CD4-positive, alpha-beta T cell treated with Interleukin-6 for 4 hours (primary cell): ENCODE measurements around the gene FKTN.
"Not testable (repeated sequence)": the region's sequence is repeated elsewhere in the genome, so short reads cannot be mapped to it uniquely, and the experiment has no call there.

Source experiments
- DNase-seq: peaks from one replicate; pipeline ENCODE4 v3.0.0-alpha.2; 2020; ENCODE audit warnings: mixed read lengths

FKTN gene

DNA sequence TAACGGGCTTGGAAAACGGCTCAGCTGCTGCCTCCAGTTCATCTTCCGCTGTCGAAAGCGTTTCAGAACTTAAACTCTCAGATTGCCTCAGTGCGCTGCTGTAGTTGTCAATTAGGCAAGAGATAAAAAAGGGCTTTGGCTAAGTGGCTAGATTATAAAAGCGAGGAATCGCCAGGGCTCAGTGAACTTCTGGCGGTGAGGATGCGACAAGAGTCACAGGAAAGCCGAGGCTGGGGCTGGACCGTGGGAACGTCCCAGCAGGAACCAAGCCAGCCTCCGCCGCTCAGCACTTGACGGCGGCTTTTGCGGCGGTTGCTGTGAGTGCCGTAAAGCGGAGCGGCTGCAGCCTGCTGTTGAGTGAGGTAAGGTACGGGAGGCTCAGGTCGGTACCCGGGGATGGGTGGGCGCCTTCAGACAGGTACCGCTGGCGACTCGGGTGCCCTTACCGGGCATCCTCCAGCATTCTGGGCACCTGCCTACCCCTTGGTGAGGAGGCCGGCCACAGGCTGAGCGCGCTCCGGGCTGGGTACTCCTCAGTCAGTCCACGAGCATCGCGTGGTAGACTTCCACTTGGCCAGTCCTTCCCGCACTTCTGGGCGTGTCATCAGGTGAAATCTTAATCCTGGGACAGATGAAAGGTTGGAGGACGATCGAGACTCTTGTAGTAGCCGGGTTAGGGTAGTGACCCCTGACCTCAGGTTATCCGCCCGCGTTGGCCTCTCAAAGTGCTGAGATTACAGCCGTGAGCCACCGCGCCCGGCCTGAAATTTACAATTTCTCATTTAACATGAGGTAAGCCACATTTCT is at the start of gene FKTN:
Gene FKTN, plus strand, starts transcription at position 328 of the 807 bp plus-strand sequence. CDS start 16,902 bp downstream, outside the sequence.
- peak; percentile 77 for DNase-seq

DNA sequence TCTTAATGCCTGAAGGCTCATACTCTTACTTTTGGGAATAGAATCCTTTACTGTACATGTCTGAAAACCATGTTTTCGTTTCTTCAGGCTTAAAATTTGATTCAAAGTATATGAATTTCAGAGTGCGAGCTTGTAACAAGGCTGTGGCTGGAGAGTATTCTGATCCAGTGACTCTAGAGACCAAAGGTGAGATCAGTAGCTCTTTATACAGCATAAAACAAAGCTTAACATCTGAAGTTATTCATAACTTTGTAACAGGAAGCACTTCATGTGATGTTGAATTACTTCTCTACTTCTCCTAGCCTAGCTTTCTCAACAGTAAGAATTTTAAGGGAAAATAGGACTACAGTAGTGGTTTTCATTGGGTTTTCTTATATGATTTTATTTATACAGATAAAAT is 49.4 kb upstream of the FKTN start:
- DNase-seq, result no peak

DNA sequence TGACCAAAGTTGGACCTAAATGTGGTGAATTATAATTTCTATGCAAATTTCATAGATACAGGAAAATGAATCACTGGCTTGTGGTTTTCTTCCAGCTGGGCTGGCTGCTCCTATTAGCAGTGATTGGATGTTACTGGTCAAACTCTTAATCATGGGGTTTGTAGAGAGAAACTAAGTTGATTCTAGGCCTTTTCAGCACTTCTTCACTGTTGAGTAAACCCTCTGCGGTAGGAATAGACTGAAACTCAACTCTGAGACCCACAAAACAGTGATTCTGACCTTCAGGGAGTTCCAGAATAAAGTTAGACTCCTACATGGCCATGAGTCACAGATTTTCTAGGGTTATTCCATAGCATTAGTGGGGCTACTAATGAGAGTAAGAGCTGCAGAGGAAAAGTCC is 47.9 kb upstream of the FKTN start:
- no peak for DNase-seq

DNA sequence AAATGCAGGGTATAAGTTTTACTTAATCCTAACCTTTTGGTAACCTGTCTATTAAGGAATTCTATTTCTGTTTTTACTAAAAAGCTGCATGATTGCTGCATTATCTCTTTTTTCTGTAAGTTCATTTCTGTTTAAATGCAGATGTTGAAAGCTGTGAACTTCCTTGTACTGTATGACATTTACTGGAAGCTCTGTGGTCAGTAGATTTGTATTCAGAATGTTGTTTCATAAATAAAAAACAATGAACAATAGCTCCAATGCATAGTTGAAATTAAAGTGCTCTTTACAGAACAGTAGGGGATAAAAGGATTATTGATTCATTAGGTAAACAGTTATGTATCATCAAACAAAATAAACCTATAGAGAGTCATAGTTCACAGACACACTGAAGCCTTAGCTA is 46.5 kb upstream of the FKTN start:
- no peak for DNase-seq

DNA sequence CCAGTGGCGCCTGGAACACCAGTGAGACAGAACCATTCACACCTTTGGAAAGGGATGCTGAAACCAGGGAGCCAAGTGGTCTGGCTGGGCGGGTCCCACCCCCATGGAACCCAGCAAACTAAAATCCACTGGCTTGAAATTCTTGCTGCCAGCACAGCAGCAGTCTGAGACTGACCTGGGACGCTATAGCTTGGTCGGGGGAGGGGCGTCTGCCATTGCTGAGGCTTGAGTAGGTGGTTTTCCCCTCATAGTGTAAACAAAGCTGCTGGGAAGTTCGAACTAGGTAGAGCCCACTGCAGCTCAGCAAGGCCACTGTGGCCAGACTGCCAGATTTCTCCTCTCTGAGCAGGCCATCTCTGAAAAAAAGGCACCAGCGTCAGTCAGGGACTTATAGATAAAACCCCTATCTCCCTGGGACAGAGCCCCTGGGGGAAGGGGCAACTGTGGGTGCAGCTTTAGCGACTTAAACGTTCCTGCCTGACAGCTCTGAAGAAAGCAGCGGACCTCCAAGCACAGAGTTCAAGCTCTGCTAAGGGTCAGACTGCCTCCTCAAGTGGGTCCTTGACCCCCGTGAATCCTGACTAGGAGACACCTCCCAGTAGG is 42.0 kb upstream of the FKTN start:
- DNase-seq, result no peak

DNA sequence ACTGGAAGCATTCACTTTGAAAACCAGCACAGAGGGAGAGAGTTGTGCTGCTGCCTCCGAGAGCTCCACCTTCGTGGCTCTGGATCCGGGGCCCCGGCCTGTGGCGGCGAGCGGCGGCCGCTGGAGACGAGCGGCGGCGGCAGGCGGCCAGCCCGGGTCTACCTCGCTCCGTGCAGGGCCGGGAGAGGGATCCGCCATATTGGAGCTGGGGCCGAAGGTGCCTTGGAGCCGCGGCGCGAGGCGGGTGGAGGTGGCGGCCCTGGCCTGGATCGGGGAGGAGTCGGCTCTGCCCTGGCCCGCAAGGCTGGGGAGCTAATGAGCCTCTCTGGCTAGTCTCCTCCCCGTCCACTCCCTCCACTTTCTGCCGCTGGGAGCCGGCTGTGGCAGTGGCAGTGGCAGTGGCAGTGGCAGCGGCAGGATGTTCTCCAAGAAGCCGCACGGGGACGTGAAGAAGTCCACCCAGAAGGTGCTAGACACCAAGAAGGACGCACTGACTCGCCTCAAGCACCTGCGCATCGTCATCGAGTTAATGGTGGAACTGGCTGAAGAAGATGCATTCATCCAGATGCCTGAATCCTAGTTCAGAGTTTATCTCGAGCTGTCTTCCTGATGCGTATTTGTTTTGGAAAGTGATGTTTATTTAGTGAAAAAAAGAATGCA is 38.1 kb upstream of the FKTN start:
- peak; percentile 13 for DNase-seq

DNA sequence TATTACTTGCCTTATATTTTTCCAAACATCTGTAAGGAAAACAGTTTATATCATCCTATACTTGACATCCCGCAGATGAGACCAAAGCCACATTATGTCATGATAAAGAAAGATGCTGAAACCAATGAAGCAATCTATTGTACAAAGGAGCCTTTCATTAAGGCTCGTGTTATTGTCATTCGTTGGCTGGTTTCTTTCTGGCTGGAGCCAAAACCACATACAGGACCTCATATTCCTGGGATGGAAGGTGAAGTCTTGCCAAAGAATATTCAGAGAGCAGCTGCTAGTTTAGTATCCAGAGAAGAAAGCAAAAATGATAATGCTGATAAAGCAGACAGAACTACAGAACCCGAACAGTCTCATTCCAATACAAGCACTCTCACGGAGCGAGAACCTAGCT is 36.9 kb upstream of the FKTN start:
- not testable (repeated sequence) for DNase-seq

DNA sequence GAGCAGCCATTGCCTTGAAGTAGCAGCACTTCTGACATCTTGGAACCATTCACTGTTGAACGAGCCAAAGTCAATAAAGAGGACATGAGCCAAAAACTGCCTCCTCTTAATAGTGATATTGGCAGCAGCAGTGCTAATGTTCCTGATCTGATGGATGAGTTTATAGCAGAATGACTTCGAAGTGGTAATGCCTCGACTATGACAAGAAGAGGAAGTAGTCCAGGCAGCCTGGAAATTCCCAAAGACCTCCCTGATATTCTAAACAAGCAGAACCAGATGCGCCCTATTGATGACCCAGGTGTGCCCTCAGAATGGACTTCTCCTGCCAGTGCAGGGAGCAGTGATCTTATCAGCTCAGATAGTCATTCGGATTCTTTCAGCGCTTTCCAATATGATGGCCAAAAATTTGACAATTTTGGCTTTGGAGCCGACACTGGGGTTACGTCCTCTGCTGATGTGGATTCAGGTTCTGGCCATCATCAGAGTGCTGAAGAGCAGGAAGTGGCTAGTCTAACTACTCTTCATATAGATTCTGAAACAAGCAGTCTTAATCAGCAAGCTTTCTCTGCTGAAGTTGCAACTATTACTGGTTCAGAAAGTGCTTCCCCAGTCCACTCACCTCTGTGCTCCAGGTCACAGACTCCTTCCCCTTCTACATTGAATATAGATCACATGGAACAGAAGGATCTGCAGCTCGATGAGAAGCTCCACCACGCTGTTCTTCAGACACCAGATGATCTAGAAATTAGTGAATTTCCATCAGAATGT is 35.1 kb upstream of the FKTN start:
- DNase-seq, result not testable (repeated sequence)

DNA sequence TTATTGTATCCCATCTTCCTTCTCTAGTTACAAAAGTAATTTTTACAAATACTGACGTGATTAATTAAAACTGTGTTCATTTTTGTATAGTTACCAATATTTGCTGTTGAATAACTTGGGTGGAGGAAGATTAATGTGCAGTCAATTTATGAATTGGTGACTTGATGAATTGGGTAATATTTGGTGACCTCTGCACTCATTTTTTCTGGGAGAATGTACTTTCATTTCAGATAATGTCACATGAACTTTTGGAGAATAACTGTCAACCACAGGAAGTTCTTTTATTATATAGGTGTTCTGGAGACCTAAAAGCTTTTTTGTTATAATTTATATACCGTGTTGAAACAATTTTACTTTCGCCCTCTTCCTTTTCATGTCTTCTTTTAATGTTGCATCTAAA is 26.4 kb upstream of the FKTN start:
- DNase-seq, result no peak

DNA sequence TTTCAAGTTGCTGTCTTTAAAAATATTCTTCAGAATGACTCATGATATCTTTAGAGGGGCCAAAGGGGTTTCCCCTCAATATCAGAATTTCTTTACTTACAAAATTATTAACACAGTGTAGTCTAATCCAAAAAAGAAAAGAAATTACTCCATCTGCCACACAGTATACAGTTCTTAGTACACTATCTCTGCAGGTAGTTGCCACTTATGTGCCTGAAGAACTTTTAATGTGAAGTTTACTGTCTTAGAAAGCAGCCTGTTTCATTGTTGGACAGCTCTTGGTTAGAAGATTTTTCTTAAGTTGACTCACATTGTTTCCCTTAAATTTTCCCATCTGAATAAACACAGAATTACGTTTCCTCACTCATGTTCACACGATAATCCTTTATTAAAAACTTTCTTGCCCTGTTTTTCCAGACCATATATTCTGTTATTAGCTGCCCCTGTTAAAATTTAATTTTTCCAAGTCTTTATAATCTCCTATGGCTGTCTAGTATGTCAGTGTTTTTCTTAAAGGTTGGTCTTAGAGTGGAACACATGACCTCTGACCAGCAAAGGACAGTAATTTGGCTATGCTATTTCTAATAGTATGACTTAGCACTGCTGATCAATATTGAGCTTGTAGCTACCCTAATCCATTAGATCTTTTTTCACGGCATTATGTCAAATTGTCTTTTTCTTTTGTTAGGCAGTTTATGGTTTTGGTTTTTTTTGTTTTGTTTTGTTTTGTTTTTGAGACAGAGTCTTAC is 21.8 kb upstream of the FKTN start:
- no peak for DNase-seq

DNA sequence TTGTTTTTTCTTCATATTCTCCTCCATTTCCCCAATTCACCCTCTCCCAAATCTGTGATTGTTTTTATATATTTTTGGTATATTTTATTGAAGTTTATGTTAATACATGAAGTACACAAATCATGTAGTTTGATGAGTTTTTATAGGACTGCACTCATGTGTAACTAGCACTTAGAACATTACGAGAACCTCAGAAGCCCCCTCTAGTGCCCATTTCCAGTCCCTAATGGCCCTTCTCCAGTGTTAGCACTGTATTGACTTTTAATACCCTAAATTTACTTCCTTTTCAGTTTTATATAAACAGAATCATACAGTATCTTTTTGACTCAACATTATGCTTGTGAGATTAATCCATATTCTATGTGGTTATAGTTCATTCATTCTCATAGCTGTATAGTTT is 18.5 kb upstream of the FKTN start:
- DNase-seq, result no peak

DNA sequence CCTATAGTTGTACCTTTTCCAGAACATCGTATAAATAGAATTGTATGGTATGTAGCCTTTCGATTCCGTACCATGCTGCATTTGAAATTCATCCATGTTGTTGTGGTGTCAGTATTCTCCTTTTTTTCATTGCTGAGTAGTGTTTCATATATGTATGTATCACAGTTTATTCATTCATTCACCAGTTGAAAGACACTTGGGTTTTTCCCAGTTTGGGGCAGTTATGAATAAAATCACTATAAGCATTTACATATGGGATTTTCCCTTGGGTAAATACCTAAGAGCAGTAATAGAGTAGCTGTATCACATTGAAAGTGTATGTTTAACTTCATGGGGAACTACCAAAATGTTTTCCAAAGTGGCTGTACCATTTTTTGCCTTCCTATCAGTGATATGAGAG is 16.1 kb upstream of the FKTN start:
- DNase-seq, result no peak

DNA sequence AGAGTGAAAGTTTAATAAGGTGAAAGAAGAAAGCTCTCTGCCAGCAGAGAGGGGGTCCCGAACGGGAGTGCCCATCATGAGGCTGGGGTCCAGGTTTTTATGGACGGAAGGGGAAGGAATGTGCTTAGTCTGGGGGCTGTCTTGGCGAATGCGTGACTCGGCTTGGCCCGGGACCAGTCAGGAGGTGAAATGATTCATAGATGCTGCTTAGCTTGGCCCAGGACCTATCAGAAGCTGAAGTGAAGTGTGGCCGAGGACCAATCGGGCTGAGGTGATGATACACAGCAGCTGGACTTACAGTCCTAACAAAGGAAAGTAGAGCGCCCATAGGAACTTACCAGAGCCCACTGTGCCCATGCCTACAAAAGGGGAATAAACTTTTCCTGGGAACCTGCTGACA is 3.9 kb upstream of the FKTN start:
- no peak for DNase-seq

DNA sequence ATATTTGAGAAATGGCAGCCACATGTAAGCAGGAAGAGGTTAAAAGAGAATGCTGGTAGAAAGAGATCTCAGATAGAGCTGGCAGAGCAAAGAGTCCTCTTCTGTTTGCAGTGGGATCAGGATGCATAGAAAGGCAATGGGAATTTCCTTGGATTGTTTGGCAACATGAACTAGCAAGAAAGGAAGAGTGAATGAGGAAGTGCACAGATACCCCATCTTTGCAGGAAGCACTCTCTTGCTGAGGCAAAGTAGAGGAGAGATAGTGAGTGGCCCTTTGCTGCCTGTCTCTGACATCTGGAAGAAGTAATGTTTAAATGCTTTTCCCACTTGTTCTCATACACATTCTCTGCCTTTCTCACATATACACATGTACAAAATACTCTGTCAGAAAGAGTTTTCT is 14.5 kb downstream of the FKTN start:
- DNase-seq, result no peak

DNA sequence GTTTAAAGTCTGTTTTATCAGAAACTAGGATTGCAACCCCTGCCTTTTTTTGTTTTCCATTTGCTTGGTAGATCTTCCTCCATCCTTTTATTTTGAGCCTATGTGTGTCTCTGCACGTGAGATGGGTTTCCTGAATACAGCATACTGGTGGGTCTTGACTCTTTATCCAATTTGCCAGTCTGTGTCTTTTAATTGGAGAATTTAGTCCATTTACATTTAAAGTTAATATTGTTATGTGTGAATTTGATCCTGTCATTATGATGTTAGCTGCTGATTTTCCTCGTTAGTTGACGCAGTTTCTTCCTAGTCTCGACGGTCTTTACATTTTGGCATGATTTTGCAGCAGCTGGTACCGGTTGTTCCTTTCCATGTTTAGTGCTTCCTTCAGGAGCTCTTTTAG is 22.0 kb downstream of the FKTN start:
- DNase-seq, result not testable (repeated sequence)

DNA sequence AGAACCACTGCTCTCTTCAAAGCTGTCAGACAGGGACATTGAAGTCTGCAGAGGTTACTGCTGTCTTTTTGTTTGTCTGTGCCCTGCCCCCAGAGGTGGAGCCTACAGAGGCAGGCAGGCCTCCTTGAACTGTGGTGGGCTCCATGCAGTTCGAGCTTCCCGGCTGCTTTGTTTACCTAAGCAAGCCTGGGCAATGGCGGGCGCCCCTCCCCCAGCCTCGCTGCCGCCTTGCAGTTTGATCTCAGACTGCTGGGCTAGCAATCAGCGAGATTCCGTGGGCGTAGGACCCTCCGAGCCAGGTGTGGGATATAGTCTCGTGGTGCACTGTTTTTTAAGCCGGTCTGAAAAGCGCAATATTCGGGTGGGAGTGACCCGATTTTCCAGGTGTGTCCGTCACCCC is 23.6 kb downstream of the FKTN start:
- not testable (repeated sequence) for DNase-seq

DNA sequence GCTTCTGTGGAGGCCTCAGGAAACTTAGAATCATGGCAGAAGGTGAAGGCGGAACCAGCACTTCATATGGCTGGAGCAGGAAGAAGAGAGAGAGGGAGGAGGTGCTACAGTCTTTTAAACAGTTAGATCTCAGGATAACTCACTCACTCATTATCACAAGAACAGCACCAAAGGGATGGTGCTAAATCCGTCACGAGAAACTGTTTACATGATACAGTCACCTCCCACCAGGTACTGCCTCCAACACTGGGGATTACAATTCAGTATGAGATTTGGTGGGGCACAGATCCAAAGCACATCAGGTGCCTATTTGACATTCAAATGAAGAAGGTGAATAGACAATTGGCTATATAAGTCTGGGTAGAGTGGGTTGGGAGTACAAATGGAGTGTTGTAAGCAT is 35.2 kb downstream of the FKTN start:
- no peak for DNase-seq

DNA sequence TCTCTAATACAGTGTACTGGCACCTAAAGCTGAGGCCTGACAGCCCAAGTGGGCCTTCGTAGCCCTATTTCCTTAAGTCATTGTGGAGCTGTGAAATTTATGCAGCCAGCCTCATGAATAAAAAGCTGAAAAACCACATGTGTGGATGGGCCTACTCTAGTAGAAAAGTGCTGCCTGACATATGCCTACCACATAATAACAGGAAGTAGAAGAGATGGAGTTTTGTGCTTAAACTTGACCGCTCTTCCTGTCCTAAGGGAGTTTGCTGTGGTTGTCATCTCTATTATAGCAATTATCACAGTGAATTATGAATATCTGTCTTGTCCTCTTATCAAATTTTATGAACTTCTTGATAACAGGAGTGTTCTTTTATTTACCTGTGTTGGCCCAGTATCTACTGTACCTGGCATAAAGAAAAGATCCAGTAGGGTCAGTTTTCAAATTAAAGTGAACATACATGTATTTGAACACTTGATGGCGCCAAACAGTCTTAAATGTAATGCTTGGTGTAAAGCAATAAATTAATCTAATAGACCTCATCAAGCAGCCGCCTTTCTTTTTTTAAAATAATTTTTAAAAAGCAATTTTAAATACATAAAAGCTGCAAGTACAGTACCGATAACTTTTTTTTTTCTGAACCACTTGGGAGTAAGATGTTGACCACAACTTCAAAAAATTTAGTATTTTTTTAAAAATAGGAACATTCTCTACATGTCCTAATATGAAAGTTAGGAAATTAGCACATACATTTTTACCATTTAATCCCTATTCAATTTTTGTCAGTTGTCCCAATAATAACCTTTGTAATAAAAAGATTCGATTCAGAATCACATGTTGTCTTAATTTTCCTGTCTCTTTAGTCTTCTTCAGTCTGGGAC is 51.0 kb downstream of the FKTN start:
- peak; percentile 3 for DNase-seq

DNA sequence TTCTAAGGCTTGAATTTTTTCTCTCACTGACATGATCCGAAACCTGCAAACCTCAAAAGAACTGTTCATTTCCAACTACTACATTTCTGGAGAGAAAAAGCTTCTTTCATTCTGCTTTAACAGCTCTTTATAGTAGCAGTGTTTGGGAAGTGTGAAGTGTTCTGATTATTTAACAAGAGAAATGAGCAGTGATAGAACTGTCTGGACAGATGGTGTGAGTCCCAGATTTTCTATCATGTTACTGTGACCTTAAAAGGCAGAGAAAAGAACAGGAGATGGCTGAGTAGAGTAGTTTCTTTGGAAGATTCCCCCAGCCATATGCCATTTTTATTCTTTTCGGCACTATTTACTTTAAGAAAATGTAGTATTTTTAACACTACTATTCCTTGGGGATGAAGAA is 63.1 kb downstream of the FKTN start:
- DNase-seq, result no peak

DNA sequence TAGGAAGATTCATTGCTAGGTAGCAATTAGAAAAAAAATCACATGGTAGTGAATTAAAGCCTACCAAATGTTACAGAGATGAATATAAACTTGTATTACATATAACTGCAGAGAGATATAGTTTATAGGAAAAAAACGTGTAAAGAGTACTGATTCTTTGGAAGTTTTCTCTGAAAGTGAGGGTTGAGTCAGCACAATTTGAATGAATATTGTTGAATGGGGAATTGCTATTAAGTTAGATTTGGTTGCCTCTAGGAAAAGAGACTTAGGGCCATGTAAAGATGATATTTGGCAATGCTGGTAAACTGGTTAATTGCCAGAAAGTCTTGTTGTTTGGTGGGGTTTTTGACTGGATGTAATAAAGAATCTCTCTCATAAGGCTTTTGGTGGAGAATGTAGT is 67.2 kb downstream of the FKTN start:
- no peak for DNase-seq

DNA sequence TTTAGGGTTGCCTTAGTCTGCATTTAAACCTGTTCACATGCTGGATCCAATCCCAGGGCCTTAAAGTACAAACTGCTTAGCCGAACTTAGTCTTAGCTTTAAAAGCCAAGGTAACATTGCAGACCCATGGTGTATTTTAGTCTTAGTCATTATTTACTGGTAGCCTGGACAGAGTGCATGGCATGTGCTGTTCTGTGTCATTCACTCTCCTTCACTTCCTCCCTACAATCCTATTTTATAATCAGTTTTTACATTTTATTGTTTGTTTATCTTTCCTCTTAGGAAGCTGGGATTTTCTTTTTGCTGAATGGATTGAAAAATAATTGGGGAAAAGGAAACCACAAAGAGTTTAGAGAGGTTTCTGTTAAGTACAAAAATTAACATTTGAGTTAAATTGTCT is 74.9 kb downstream of the FKTN start:
- no peak for DNase-seq

DNA sequence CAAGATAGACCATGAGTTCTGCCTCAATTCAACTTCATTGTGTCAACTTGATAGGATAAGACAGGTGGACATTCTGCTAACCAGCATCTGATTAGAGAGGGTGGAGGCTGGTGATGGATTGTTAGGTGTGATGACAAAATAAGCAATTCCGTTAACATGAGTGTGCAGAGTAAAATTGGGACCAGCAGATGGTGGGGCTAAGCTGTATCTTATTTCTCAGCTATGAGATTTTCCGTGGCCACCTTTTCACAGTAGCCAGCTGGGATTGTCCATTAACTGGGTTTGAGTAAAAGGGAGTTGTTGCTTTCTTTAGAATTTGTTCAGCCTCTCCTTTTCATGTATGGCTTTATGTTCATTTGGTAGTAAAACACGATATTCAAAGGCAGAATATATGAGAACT is 75.5 kb downstream of the FKTN start:
- DNase-seq, result no peak
